Upper lobe of left lung (tissue), 6 donors: ENCODE results near the gene DEXI. TPM values are rescaled to one million over a fixed set of nuclear protein-coding genes. Genes with fewer than 3 reads are reported as not detected.

ENCODE experiments used
- ATAC-seq, 2 donors: fragments of 200-7000 bp; cut with Tn5 transposase; one replicate each; pipeline ENCODE4 v1.9.1; 2022; ENCODE audit warnings: mild to moderate bottlenecking in 2 of 2, moderate library complexity in 2 of 2; ENCODE audit not compliant: low FRiP score in 2 of 2
- DNase-seq, 2 donors: peaks; one replicate each; pipeline ENCODE4 v3.0.0-alpha.2; 2019 to 2020
- H3K27ac ChIP-seq, 4 donors: fragments of 200-600 bp; sonication (generic); one replicate each; pipeline ENCODE4 v1.5.1; 2016 to 2019
- H3K27me3 ChIP-seq, 4 donors: fragments of 200-600 bp; sonication (generic); one replicate each; pipeline ENCODE4 v1.5.1; 2017 to 2019
- H3K36me3 ChIP-seq, 4 donors: fragments of 200-600 bp; sonication (generic); one replicate each; pipeline ENCODE4 v1.5.1; 2016 to 2019
- H3K4me1 ChIP-seq, 4 donors: fragments of 200-600 bp; sonication (generic); one replicate each; pipeline ENCODE4 v1.5.1; 2018 to 2019
- H3K4me3 ChIP-seq, 4 donors: fragments of 200-600 bp; sonication (generic); one replicate each; pipeline ENCODE4 v1.5.1; 2017 to 2019; ENCODE audit warnings: mild to moderate bottlenecking in 2 of 4, moderate library complexity in 1 of 4
- H3K9me3 ChIP-seq, 4 donors: fragments of 200-600 bp; sonication (generic); one replicate each; pipeline ENCODE4 v1.5.1; 2018 to 2019
- EP300 ChIP-seq, 4 donors: sonication (generic); formaldehyde crosslinking; IDR thresholded peaks; one replicate each; pipeline ENCODE4 v1.5.1; 2017; ENCODE audit warnings: antibody characterized with exemption in 4 of 4, control low read depth in 2 of 4
- POLR2A ChIP-seq, 4 donors: fragments of 450-650 bp; IDR thresholded peaks; one replicate each; pipeline ENCODE4 v1.5.1; 2016 to 2017; ENCODE audit warnings: antibody characterized with exemption in 4 of 4, mild to moderate bottlenecking in 2 of 4
- POLR2AphosphoS5 ChIP-seq, 2 donors: sonication (generic); formaldehyde crosslinking; IDR thresholded peaks; one replicate each; pipeline ENCODE4 v1.5.1; 2017; ENCODE audit warnings: antibody characterized with exemption in 2 of 2
- WGBS, 2 donors: methylation state at CpG; one replicate each; pipeline ENCODE4 v1.1.5; 2017 to 2018; 5-methylcytosine and 5-hydroxymethylcytosine counted together
- total RNA-seq, 6 donors: library from RNA; depleted of rRNA in 4 of 6; stranded (reverse); fragments of >200 nt in 4 of 6; gene quantifications; one replicate each; pipeline versions ENCODE4 v1.1.0 to v1.2.1, GENCODE V29; 2016 to 2021
- TF ChIP-seq, protein P1 (sequence below), 6 experiments: fragments of 450-650 bp in 4 of 6; fragments of 200-600 bp in 2 of 6; sonication (generic) in 2 of 6; IDR thresholded peaks; one replicate each; pipeline ENCODE4 v1.5.1; 2016 to 2019; ENCODE audit warnings: antibody characterized with exemption in 6 of 6
- donor health status: DM: no; HTN: no; CAD: no; lungs with moderate emphysema.
- donor health status: DM: no; HTN: yes; CAD: no; lungs with severe emphysema.

DEXI gene
- total RNA-seq, 6 donors from 2014 or later, result 28.4 to 87.0 (median 55.1) TPM

DNA sequence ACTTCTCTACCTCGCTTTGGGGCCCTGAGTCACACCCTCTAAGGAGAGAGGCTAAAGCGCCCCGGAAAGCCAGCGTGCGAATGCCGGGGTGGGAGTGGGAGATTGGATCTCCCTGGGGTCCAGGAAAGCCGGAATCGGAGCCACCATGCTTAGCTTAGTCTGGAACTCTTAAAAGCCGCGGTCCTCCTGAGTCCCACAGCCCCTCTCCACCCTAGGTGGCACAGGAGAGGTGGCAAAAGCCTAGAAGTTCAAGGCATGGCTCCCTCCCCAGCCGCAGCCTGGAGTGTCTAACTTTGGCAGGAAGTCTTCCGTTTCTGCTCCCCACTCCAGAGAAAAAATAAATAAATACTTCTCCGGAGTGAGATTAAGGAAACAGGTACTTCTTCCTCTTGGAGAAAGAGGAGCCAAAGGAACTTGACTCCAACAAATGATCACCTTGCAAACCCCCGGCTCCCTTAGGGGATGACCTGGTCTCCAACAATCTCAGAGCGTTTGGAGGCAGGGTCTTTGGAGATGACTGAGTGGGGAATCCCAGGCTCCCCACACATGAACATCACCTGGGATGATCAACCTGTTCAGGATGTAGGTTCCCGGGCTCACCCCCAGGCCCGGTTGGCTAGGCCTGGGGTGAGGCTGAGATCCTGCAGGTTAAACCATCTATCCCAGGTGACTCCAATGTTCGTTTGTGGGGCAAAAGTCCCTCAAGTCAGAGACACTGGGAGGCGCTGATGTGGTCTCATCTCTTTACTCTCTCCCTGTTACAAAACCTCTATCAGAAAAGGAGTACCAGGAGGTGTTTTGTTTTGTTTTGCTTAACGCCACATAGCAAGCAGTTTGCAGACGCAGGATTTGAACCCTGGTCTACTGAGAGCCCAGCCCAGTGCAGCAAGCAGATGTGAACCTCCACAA is 62.3 kb downstream of the DEXI start:
- Histone ChIP-seq H3K9me3 (no peaks in the 10 kb centered on the region), H3K4me3 (peak overlapping the region in 3 of 4 donors; percentile 60 to 80 (median 78)), H3K36me3 (peaks cover 0 to 5% (median 2%) of the 10 kb centered on the region in 4 donors), H3K4me1 (peaks cover 44 to 72% (median 59%) of the 10 kb centered on the region in 4 donors), H3K27ac (peak overlapping the region; percentile 75 to 89 (median 82)), H3K27me3 (no peaks in the 10 kb centered on the region)
- TF ChIP-seq POLR2A (IDR thresholded peaks at IDR 0.05) (peak in 1 of 4 donors; percentile 53), POLR2AphosphoS5 (IDR thresholded peaks at IDR 0.05) (peak in 1 of 2 donors; percentile 33), EP300 (IDR thresholded peaks at IDR 0.05) (no peak)
- TF ChIP-seq, protein P1, sequence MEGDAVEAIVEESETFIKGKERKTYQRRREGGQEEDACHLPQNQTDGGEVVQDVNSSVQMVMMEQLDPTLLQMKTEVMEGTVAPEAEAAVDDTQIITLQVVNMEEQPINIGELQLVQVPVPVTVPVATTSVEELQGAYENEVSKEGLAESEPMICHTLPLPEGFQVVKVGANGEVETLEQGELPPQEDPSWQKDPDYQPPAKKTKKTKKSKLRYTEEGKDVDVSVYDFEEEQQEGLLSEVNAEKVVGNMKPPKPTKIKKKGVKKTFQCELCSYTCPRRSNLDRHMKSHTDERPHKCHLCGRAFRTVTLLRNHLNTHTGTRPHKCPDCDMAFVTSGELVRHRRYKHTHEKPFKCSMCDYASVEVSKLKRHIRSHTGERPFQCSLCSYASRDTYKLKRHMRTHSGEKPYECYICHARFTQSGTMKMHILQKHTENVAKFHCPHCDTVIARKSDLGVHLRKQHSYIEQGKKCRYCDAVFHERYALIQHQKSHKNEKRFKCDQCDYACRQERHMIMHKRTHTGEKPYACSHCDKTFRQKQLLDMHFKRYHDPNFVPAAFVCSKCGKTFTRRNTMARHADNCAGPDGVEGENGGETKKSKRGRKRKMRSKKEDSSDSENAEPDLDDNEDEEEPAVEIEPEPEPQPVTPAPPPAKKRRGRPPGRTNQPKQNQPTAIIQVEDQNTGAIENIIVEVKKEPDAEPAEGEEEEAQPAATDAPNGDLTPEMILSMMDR (IDR thresholded peaks at IDR 0.05), result no peak
- ATAC-seq (no peak), DNase-seq (peak in 1 of 2 donors; percentile 62)
- WGBS, 2 donors, result 21 to 23% methylated on average over 20 to 21 of the region's 21 CpGs

Other genes starting within 250 kb of the DEXI start
- gene TEKT5, start 247.5 kb downstream of the DEXI start, total RNA-seq, result 1 to 10 TPM in 1 of 6 donors, under 1 TPM in 2, not detected in 3; 0.20 to 2.1 (median 0.44) TPM
- 10 to 100 TPM; 16.8 to 40.3 (median 34.6) TPM for gene NUBP1, start 198.6 kb downstream of the DEXI start, total RNA-seq
- 1 to 10 TPM in 1 of 6 donors, under 1 TPM in 3, not detected in 2; 0.20 to 2.3 (median 0.61) TPM for gene TVP23A, start 123.7 kb downstream of the DEXI start, total RNA-seq
- gene CIITA, start 65.3 kb downstream of the DEXI start, total RNA-seq, result 100 to 1,000 TPM in 2 of 6 donors, 10 to 100 TPM in 4; 27.2 to 145 (median 83.2) TPM
- 10 to 100 TPM; 33.3 to 85.9 (median 46.4) TPM for gene CLEC16A, start 2.1 kb upstream of the DEXI start, total RNA-seq